ENCODE measurements around the gene ACAD10. TPM values are rescaled to one million over a fixed set of nuclear protein-coding genes. Genes with fewer than 3 reads are reported as not detected.

ACAD10 gene
- total and polyA plus RNA-seq, 2 donors from 2014 or later: 33.7 to 47.0 TPM

DNA sequence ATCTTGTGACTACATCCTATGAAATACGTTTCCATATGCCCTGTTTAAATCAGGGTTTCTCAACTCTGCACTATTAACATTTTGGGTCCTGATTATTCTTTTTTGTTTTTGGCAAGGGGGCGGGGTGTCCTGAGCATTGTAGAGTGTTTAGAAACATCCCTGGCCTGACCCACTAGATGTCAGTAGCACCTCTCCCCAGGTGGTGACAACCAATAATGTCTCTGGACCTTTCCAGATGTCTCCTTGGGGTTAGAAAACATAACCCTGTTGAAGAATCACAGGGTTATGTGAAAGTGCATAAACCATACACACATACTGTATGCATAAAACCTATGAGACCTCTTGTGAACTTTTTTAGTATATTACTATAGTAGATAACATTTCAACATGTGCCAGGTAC lies 1.4 kb downstream of the ACAD10 start:
- no peak overlapping the region for H3K27ac ChIP-seq (ENCODE audit: low read depth in 2 of 2, low read length in 2 of 2)
- DNase-seq (no peak), FAIRE-seq (no peak)
- no peaks in the 10 kb centered on the region for H3K9me3 ChIP-seq (ENCODE audit: control insufficient read depth in 2 of 3, insufficient read depth in 1 of 3, low read length in 3 of 3)
- H3K4me1 ChIP-seq (ENCODE audit: control insufficient read depth in 2 of 3, insufficient read depth in 2 of 3, low read depth in 1 of 3, low read length in 3 of 3): peaks cover 0 to 18% (median 13%) of the 10 kb centered on the region in 3 donors
- H3K27me3 ChIP-seq (ENCODE audit: control insufficient read depth, insufficient read depth, low read length): no peaks in the 10 kb centered on the region
- peak overlapping the region in 2 of 3 donors; percentile 100 for H3K4me3 ChIP-seq (ENCODE audit: low read length in 3 of 3)
- H3K9ac ChIP-seq (ENCODE audit: low read length in 3 of 3): no peak overlapping the region
- TF ChIP-seq, protein P1, sequence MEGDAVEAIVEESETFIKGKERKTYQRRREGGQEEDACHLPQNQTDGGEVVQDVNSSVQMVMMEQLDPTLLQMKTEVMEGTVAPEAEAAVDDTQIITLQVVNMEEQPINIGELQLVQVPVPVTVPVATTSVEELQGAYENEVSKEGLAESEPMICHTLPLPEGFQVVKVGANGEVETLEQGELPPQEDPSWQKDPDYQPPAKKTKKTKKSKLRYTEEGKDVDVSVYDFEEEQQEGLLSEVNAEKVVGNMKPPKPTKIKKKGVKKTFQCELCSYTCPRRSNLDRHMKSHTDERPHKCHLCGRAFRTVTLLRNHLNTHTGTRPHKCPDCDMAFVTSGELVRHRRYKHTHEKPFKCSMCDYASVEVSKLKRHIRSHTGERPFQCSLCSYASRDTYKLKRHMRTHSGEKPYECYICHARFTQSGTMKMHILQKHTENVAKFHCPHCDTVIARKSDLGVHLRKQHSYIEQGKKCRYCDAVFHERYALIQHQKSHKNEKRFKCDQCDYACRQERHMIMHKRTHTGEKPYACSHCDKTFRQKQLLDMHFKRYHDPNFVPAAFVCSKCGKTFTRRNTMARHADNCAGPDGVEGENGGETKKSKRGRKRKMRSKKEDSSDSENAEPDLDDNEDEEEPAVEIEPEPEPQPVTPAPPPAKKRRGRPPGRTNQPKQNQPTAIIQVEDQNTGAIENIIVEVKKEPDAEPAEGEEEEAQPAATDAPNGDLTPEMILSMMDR (IDR thresholded peaks at IDR 0.05; ENCODE audit: borderline replicate concordance, extremely low read depth, insufficient read depth): no peak
- intact Hi-C loops (cut with DNase I): no loop called here
- peaks cover 0 to 2% (median 0%) of the 10 kb centered on the region in 3 donors for H3K36me3 ChIP-seq (ENCODE audit: control insufficient read depth in 2 of 3, insufficient read depth in 3 of 3, low read length in 3 of 3)

DNA sequence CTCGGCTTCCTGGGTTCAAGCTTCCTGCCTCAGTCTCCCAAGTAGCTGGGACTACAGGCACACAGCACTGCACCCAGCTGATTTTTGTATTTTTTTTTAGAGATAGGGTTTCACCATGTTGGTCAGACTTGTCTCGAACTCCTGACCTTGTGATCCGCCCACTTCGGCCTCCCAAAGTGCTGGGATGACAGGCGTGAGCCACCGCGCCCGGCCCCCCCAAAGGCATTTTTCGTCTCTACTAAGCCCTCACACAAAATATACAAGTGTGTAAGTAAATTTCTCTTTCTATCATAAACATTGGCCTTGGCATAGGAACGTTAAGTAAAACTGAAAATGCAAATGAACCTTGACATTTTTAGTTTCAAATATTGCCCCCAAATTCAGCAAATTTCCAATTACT lies 2.1 kb downstream of the ACAD10 start:
- no peak for DNase-seq

DNA sequence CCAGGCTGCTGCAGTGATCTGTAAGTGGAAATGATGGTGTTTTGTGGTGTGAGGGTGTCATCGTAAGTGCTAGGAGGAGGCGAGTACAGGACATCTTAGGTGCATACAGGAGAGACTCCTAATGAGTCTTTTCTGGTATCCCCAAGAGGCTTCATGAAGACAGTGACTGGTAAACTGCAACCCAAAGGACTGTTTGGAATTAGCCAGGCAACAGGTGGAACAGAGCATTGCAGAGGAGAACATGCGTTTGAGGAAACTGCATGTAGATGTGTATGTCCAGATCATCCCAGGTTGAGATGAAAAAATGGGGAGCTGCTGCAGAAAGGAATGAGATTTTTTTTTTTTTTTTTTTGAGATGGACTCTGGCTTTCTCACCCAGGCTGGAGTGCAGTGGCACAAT lies 5.4 kb downstream of the ACAD10 start:
- TF ChIP-seq, protein P1 (IDR thresholded peaks at IDR 0.05; ENCODE audit: borderline replicate concordance, extremely low read depth, insufficient read depth): no peak
- Histone ChIP-seq H3K36me3 (ENCODE audit: control insufficient read depth in 2 of 3, insufficient read depth in 3 of 3, low read length in 3 of 3) (peaks cover 0 to 24% (median 18%) of the 10 kb centered on the region in 3 donors), H3K27me3 (ENCODE audit: control insufficient read depth, insufficient read depth, low read length) (no peaks in the 10 kb centered on the region), H3K4me1 (ENCODE audit: control insufficient read depth in 2 of 3, insufficient read depth in 2 of 3, low read depth in 1 of 3, low read length in 3 of 3) (peaks cover 0 to 9% (median 4%) of the 10 kb centered on the region in 3 donors), H3K4me3 (ENCODE audit: low read length in 3 of 3) (no peak overlapping the region), H3K27ac (ENCODE audit: low read depth in 2 of 2, low read length in 2 of 2) (no peak overlapping the region), H3K9ac (ENCODE audit: low read length in 3 of 3) (no peak overlapping the region), H3K9me3 (ENCODE audit: control insufficient read depth in 2 of 3, insufficient read depth in 1 of 3, low read length in 3 of 3) (no peaks in the 10 kb centered on the region)
- intact Hi-C loops (cut with DNase I): no loop called here
- no peak for FAIRE-seq
- no peak for DNase-seq

More for the DNA sequence above, 2.1 kb downstream of the ACAD10 start:
- Histone ChIP-seq H3K4me1 (ENCODE audit: control insufficient read depth in 2 of 3, insufficient read depth in 2 of 3, low read depth in 1 of 3, low read length in 3 of 3) (peaks cover 0 to 18% (median 13%) of the 10 kb centered on the region in 3 donors), H3K4me3 (ENCODE audit: low read length in 3 of 3) (no peak overlapping the region), H3K36me3 (ENCODE audit: control insufficient read depth in 2 of 3, insufficient read depth in 3 of 3, low read length in 3 of 3) (peaks cover 0 to 3% (median 1%) of the 10 kb centered on the region in 3 donors), H3K27me3 (ENCODE audit: control insufficient read depth, insufficient read depth, low read length) (no peaks in the 10 kb centered on the region), H3K9ac (ENCODE audit: low read length in 3 of 3) (no peak overlapping the region), H3K9me3 (ENCODE audit: control insufficient read depth in 2 of 3, insufficient read depth in 1 of 3, low read length in 3 of 3) (no peaks in the 10 kb centered on the region), H3K27ac (ENCODE audit: low read depth in 2 of 2, low read length in 2 of 2) (no peak overlapping the region)
- intact Hi-C loops (cut with DNase I): no loop called here
- no peak for FAIRE-seq
- TF ChIP-seq, protein P1 (IDR thresholded peaks at IDR 0.05; ENCODE audit: borderline replicate concordance, extremely low read depth, insufficient read depth): no peak
